HG02973 (cell line): Measurements from ENCODE around the gene PRDM8.
"Not testable (repeated sequence)": the region's sequence is repeated elsewhere in the genome, so short reads cannot be mapped to it uniquely, and the experiment has no call there.

Source experiments
- ATAC-seq: cut with Tn5 transposase; IDR thresholded peaks from one replicate; pipeline ENCODE4 v1.9.1; 2021; ENCODE audit warnings: moderate library complexity; ENCODE audit not compliant: unreplicated experiment

Gene PRDM8

GRCh38 chr4:80225595-80225994, 28.3 kb downstream of the PRDM8 start:
- ATAC-seq = no peak

- no peak for ATAC-seq
Observed at GRCh38 chr4:80226094-80226493, 28.8 kb downstream of the PRDM8 start.

- no peak for ATAC-seq
Observed at GRCh38 chr4:80228460-80228859, 31.2 kb downstream of the PRDM8 start.

GRCh38 chr4:80229128-80229527, 31.8 kb downstream of the PRDM8 start:
- no peak for ATAC-seq

- peak; percentile 84 for ATAC-seq
Observed at GRCh38 chr4:80229590-80229989, 32.3 kb downstream of the PRDM8 start.

- ATAC-seq = no peak
Observed at GRCh38 chr4:80231180-80231579, 33.9 kb downstream of the PRDM8 start.

GRCh38 chr4:80232707-80233370, 35.5 kb downstream of the PRDM8 start:
- no peak for ATAC-seq

GRCh38 chr4:80233390-80233789, 36.1 kb downstream of the PRDM8 start:
- ATAC-seq = no peak

- no peak for ATAC-seq
Observed at GRCh38 chr4:80235451-80235850, 38.1 kb downstream of the PRDM8 start.

GRCh38 chr4:80237992-80238391, 40.7 kb downstream of the PRDM8 start:
- no peak for ATAC-seq

- no peak for ATAC-seq
Observed at GRCh38 chr4:80239480-80240150, 42.3 kb downstream of the PRDM8 start.

- ATAC-seq = no peak
Observed at GRCh38 chr4:80240976-80241375, 43.7 kb downstream of the PRDM8 start.

- ATAC-seq = no peak
Observed at GRCh38 chr4:80243274-80244018, 46.1 kb downstream of the PRDM8 start.

- ATAC-seq = not testable (repeated sequence)
Observed at GRCh38 chr4:80247484-80247883, 50.2 kb downstream of the PRDM8 start.

GRCh38 chr4:80249144-80249543, 51.8 kb downstream of the PRDM8 start:
- no peak for ATAC-seq

GRCh38 chr4:80252427-80252826, 55.1 kb downstream of the PRDM8 start:
- no peak for ATAC-seq

- ATAC-seq = no peak
Observed at GRCh38 chr4:80252953-80253352, 55.6 kb downstream of the PRDM8 start.

- no peak for ATAC-seq
Observed at GRCh38 chr4:80253510-80253909, 56.2 kb downstream of the PRDM8 start.
